GM12878 (cell line): ENCODE data around the gene N4BP2L2. TPM values are rescaled to one million over a fixed set of nuclear protein-coding genes. Genes with fewer than 3 reads are reported as not detected.
A peak's percentile ranks its signal among the peaks of the same experiment; 100 is the strongest.

Experiments
- ATAC-seq: fragments of 200-7000 bp; cut with Tn5 transposase; 3 replicates; pipeline ENCODE4 v1.9.1; 2020; ENCODE audit warnings: mild to moderate bottlenecking, moderate library complexity
- BruUV-seq: library from RNA; stranded (reverse); fragments of 400-500 nt; replicated peaks from 2 replicates; lab custom pipeline; 2021; lab: Mats Ljungman, UMichigan
- CTCF ChIA-PET: fragments of 300-600 bp; sonication (Branson Sonifier 250); formaldehyde crosslinking; extraction: SDS; loops from one replicate; lab custom pipeline; 2021; ENCODE audit warnings: inconsistent platforms; lab: Yijun Ruan, JAX
- POLR2A ChIA-PET: fragments of 350-600 bp; formaldehyde crosslinking; extraction: SDS; loops from one replicate; lab custom pipeline; 2021; ENCODE audit warnings: inconsistent platforms; lab: Charles Lee
- RAD21 ChIA-PET: fragments of 300-600 bp; sonication (Branson Sonifier 250); formaldehyde crosslinking; loops from one replicate; lab custom pipeline; 2023; ENCODE audit warnings: antibody characterized with exemption; ENCODE audit not compliant: unreplicated experiment; lab: Charles Lee
- SMC1A ChIA-PET: fragments of 300-600 bp; sonication (Branson Sonifier 250); formaldehyde crosslinking; loops from one replicate; lab custom pipeline; 2023; ENCODE audit not compliant: unreplicated experiment, uncharacterized antibody; lab: Charles Lee
- DNase-seq: peaks from one replicate; pipeline ENCODE4 v3.0.0-alpha.2; 2011; ENCODE audit warnings: low read depth, low spot score
- FAIRE-seq: peaks from 3 replicates; lab custom pipeline; 2011; peaks lifted over from hg19 to GRCh38; lab: Jason Lieb, UNC
- H2AFZ ChIP-seq: 2 replicates; pipeline ENCODE4 v1.6.0; 2011; ENCODE audit warnings: low read depth, low read length, control low read depth; ENCODE audit not compliant: control insufficient read depth
- H3K27ac ChIP-seq: 2 replicates; pipeline ENCODE4 v1.5.1; 2011; ENCODE audit warnings: control low read depth; ENCODE audit not compliant: control insufficient read depth, insufficient read depth
- H3K27me3 ChIP-seq, 2 experiments: replicated peaks in 1 of 2; 2 replicates each; pipeline versions ENCODE4 v1.6.0 to v1.6.1; 2011; ENCODE audit warnings: low read length in 1 of 2; ENCODE audit not compliant: control insufficient read depth in 2 of 2, insufficient read depth in 2 of 2
- H3K36me3 ChIP-seq, 2 experiments: 2 replicates each; pipeline ENCODE4 v1.5.1; 2011; ENCODE audit warnings: low read length in 1 of 2; ENCODE audit not compliant: control insufficient read depth in 2 of 2, insufficient read depth in 2 of 2
- H3K4me1 ChIP-seq: 2 replicates; pipeline ENCODE4 v1.6.1; 2011; ENCODE audit warnings: mild to moderate bottlenecking, low read length, moderate library complexity, mixed read lengths; ENCODE audit not compliant: control insufficient read depth, insufficient read depth
- H3K4me2 ChIP-seq: 2 replicates; pipeline ENCODE4 v1.6.0; 2011; ENCODE audit warnings: control low read depth; ENCODE audit not compliant: control insufficient read depth, insufficient read depth
- H3K4me3 ChIP-seq: fragments of 200-600 bp; sonication (generic); 2 replicates; pipeline ENCODE4 v1.5.1; 2016
- H3K79me2 ChIP-seq: 2 replicates; pipeline ENCODE4 v1.6.0; 2011; ENCODE audit warnings: low read length; ENCODE audit not compliant: control insufficient read depth, insufficient read depth
- H3K9ac ChIP-seq: 2 replicates; pipeline ENCODE4 v1.8.0; 2011; ENCODE audit warnings: low read length, control low read depth, mixed read lengths; ENCODE audit not compliant: control insufficient read depth, insufficient read depth
- H3K9me3 ChIP-seq: replicated peaks from 3 replicates; pipeline ENCODE4 v1.5.1; 2011; ENCODE audit warnings: mild to moderate bottlenecking, low read length; ENCODE audit not compliant: control insufficient read depth, insufficient read depth
- H4K20me1 ChIP-seq: 2 replicates; pipeline ENCODE4 v1.6.0; 2011; ENCODE audit not compliant: control insufficient read depth, insufficient read depth
- NRF1 ChIP-seq: conservative IDR thresholded peaks from 2 replicates; pipeline ENCODE4 v1.6.1; 2011; ENCODE audit warnings: mild to moderate bottlenecking, low read depth, low read length, improper control_type of control experiment
- SMC3 ChIP-seq: IDR thresholded peaks from 2 replicates; pipeline ENCODE4 v1.6.1; 2011; ENCODE audit warnings: low read length, improper control_type of control experiment, borderline replicate concordance
- SPI1 ChIP-seq: IDR thresholded peaks from 2 replicates; pipeline ENCODE4 v1.6.1; 2011; ENCODE audit warnings: low read depth, mild to moderate bottlenecking, low read length, moderate library complexity, borderline replicate concordance; ENCODE audit not compliant: insufficient read depth
- SUZ12 ChIP-seq: fragments of 200-600 bp; sonication (generic); IDR thresholded peaks from one replicate; pipeline ENCODE4 v1.6.1; 2018; ENCODE audit warnings: antibody characterized with exemption, mild to moderate bottlenecking; ENCODE audit not compliant: unreplicated experiment
- WGBS: methylation state at CpG from one replicate; pipeline ENCODE4 v1.1.6; 2016; ENCODE audit warnings: low lambda C conversion rate; ENCODE audit not compliant: insufficient replicate concordance, insufficient coverage; ENCODE audit errors: missing lambda C conversion rate; 5-methylcytosine and 5-hydroxymethylcytosine counted together
- in situ Hi-C: fragments of 300-500 bp; cut with MboI; formaldehyde crosslinking; loops from 9 replicates; pipeline ENCODE4 v1.14.3; 2018; ENCODE audit warnings: mixed read lengths
- intact Hi-C: fragments of 100-400 bp; cut with micrococcal nuclease; formaldehyde crosslinking; loops from one replicate; pipeline ENCODE4 v1.14.2; 2022; ENCODE audit not compliant: unreplicated experiment
- polyA plus RNA-seq, 11 experiments: library from polyadenylated mRNA; depleted of rRNA in 4 of 11; unstranded in 6 of 11; stranded (reverse) in 5 of 11; fragments of >200 nt; fragmentation: Nextera tagmentation in 4 of 11; fragmentation: Illumina TruSeq in 1 of 11; extraction: Ambion mirVana in 4 of 11; extraction: Trizol in 1 of 11; gene quantifications; 1 replicate in 1 of 11; 2 replicates in 10 of 11; pipeline versions ENCODE4 v1.2.1 to v1.2.3, GENCODE V29; 2011 to 2016; ENCODE audit warnings: inconsistent platforms in 2 of 11, missing spikeins in 2 of 11, low read depth in 1 of 11
- total RNA-seq, 4 experiments: library from RNA; depleted of rRNA in 3 of 4; stranded (reverse); fragments of >200 nt in 3 of 4; fragmentation: Illumina TruSeq in 1 of 4; extraction: Trizol in 1 of 4; gene quantifications; 2 replicates each; pipeline versions ENCODE4 v1.2.1 to v1.2.3, GENCODE V29; 2013 to 2021
- TF ChIP-seq, protein P1 (sequence below): fragments of 450-650 bp; IDR thresholded peaks from 2 replicates; pipeline ENCODE4 v1.6.1; 2014; ENCODE audit warnings: mild to moderate bottlenecking
- TF ChIP-seq, protein P2 (sequence below): IDR thresholded peaks from 2 replicates; pipeline ENCODE4 v1.6.1; 2011; ENCODE audit warnings: borderline replicate concordance, low read depth, mild to moderate bottlenecking, moderate library complexity, low read length; ENCODE audit not compliant: insufficient read depth, poor library complexity, severe bottlenecking

N4BP2L2 gene
- total and polyA plus RNA-seq, 10 of the 15 experiments (the other 5 are each of a cell fraction or from before 2014, with no cell fraction given) = 41.7 to 87.1 (median 61.2) TPM

DNA sequence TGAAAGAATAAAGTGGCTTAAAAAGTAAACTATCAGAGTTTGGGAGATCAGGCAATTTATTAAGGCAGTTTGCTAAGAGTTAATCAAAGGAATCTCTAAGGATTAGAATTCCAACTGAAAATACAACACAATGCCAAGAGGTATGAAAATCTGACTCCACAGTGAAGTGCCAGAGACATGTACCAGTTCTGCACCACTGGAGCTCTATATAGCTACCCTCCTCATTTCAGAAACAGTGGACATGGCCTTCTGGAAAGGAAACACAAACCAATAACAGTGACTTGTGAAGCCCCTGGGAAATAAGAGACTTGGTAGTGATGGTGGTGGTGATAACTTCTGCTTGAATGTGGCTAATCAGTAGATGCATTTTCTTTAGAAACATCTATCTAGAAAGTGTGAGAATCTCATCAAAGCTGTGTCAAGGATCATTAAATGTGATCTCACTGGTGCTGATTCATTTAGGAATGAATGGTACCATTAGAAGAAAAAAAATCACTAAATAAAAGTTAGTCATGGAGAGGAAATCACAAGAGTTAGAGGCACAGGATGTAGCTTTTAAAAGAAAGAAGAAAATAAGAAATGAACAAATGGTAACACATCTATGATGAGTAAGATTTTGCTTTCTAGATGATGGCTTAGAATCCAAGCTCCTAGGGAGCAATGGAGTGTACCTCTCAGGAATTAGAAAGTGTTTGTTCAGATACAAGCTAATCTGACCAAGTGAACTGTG, 90.5 kb downstream of the N4BP2L2 start (continued):
- TF ChIP-seq SUZ12 (no peak), NRF1 (no peak), SMC3 (no peak)
- TF ChIP-seq, protein P1, sequence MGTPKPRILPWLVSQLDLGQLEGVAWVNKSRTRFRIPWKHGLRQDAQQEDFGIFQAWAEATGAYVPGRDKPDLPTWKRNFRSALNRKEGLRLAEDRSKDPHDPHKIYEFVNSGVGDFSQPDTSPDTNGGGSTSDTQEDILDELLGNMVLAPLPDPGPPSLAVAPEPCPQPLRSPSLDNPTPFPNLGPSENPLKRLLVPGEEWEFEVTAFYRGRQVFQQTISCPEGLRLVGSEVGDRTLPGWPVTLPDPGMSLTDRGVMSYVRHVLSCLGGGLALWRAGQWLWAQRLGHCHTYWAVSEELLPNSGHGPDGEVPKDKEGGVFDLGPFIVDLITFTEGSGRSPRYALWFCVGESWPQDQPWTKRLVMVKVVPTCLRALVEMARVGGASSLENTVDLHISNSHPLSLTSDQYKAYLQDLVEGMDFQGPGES = no peak

DNA sequence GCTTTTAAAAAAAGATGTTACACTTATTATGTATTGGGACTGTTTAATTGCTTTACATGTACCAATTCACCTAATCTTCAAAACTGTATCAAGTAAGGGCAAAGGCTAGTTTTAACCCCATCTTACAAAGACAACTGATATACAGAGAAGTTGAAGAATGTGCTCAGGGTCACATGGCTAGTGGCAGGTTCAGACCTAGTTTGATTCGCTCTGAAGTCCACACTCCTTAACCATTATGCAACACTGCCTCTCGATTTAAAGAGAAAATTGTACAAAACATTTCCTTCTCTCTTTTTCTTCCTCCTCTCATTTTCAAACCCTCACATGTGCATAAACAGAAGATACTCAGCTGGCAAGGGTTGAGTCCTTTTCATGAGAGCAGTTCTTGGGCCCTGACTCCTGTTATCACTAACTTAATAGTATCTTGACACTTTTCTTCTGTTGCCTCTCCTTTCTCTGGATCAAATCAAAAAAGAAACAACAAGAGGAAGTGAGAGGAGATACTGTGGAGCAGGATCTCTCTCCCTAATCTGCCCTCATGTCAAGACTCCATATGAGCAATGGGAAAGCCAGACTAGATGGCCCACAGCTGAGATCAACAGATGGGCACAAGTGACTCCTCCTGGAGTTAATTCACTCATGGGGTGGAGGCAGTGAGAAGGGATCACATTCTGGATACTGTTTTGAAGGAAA, 91.7 kb downstream of the N4BP2L2 start:
- no TSS peak for BruUV-seq
- H4K20me1 ChIP-seq = no peaks in the 10 kb centered on the region
- no peak overlapping the region for H3K9ac ChIP-seq
- no peaks in the 10 kb centered on the region for H3K79me2 ChIP-seq
- intact Hi-C loops = no loop called here
- no peaks in the 10 kb centered on the region for H3K9me3 ChIP-seq
- POLR2A ChIA-PET = interaction anchor here (1.4 kb wide), 1 partner anchor 132 kb away, joined by 3 read pairs; the partner anchor contains the start of genes BRCA2 and ZAR1L
- H3K36me3 ChIP-seq = no peaks in the 10 kb centered on the region
- DNase-seq = no peak
- in situ Hi-C loops = loop anchor here (25.0 kb wide), 1 partner anchor 1090 kb away; no protein-coding TSS in a partner anchor
- peaks cover 15% of the 10 kb centered on the region for H3K4me1 ChIP-seq
- no peak overlapping the region for H3K4me3 ChIP-seq
- no peak overlapping the region for H2AFZ ChIP-seq
- ATAC-seq = no peak
- 70% methylated on average over 2 of the region's 2 CpGs for WGBS
- H3K27me3 ChIP-seq = no peaks in the 10 kb centered on the region
- no peak overlapping the region for H3K4me2 ChIP-seq
- RAD21 ChIA-PET = no interaction called here
- FAIRE-seq = no peak
- TF ChIP-seq, protein P2, sequence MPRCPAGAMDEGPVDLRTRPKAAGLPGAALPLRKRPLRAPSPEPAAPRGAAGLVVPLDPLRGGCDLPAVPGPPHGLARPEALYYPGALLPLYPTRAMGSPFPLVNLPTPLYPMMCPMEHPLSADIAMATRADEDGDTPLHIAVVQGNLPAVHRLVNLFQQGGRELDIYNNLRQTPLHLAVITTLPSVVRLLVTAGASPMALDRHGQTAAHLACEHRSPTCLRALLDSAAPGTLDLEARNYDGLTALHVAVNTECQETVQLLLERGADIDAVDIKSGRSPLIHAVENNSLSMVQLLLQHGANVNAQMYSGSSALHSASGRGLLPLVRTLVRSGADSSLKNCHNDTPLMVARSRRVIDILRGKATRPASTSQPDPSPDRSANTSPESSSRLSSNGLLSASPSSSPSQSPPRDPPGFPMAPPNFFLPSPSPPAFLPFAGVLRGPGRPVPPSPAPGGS = no peak
- TF ChIP-seq SPI1 = peak; percentile 46; the same call in 1 of the 2 replicates
- H3K27ac ChIP-seq = no peak overlapping the region
- SMC1A ChIA-PET = interaction anchor here (1.2 kb wide), 2 partner anchors 11 to 38 kb away, joined by 3 to 4 read pairs; no protein-coding TSS in a partner anchor
- CTCF ChIA-PET = interaction anchor here (0.7 to 1.5 kb wide), 2 partner anchors 8 to 435 kb away, joined by 3 to 7 read pairs; no protein-coding TSS in a partner anchor
